PC-9 (cell line): ENCODE data around the gene CLEC16A. TPM values are rescaled to one million over a fixed set of nuclear protein-coding genes. Genes with fewer than 3 reads are reported as not detected.

ENCODE experiments used
- BruUV-seq: library from RNA; stranded (reverse); fragments of 400-500 nt; replicated peaks from 2 replicates; lab custom pipeline; 2021; lab: Mats Ljungman, UMichigan
- CTCF ChIA-PET: fragments of 300-600 bp; sonication (Branson Sonifier 250); formaldehyde crosslinking; loops from one replicate; lab custom pipeline; 2022; ENCODE audit warnings: antibody characterized with exemption; lab: Charles Lee
- POLR2A ChIA-PET: fragments of 300-600 bp; sonication (Branson Sonifier 250); formaldehyde crosslinking; loops from one replicate; lab custom pipeline; 2022; ENCODE audit warnings: antibody characterized with exemption; ENCODE audit not compliant: unreplicated experiment; lab: Charles Lee
- DNase-seq, 2 experiments: peaks; one replicate each; pipeline versions ENCODE4 v3.0.0 to v3.0.0-alpha.2; 2015 to 2022; ENCODE audit warnings: mixed read lengths in 1 of 2
- H2AFZ ChIP-seq: fragments of 200-600 bp; sonication (generic); 2 replicates; pipeline ENCODE4 v1.8.1; 2017; ENCODE audit warnings: antibody characterized with exemption
- H3F3A ChIP-seq: fragments of 200-600 bp; sonication (generic); 2 replicates; pipeline ENCODE4 v1.8.1; 2017; ENCODE audit warnings: antibody characterized with exemption, mild to moderate bottlenecking, low read depth; ENCODE audit not compliant: insufficient read depth
- H3K27ac ChIP-seq: fragments of 200-600 bp; sonication (generic); 2 replicates; pipeline ENCODE4 v1.6.1; 2016; ENCODE audit warnings: mixed run types
- H3K27me3 ChIP-seq: fragments of 200-600 bp; sonication (generic); 2 replicates; pipeline ENCODE4 v1.6.1; 2016; ENCODE audit warnings: low read depth, mixed run types; ENCODE audit not compliant: insufficient read depth
- H3K36me3 ChIP-seq: fragments of 200-600 bp; sonication (generic); 2 replicates; pipeline ENCODE4 v1.6.1; 2016; ENCODE audit warnings: low read depth, mixed run types
- H3K4me1 ChIP-seq: fragments of 200-600 bp; sonication (generic); replicated peaks from 2 replicates; pipeline ENCODE4 v1.6.1; 2016; ENCODE audit warnings: mixed run types; ENCODE audit not compliant: insufficient read depth
- H3K4me2 ChIP-seq: fragments of 200-600 bp; sonication (generic); 2 replicates; pipeline ENCODE4 v1.6.1; 2017; ENCODE audit warnings: mixed run types
- H3K4me3 ChIP-seq: fragments of 200-600 bp; sonication (generic); 2 replicates; pipeline ENCODE4 v1.6.1; 2016; ENCODE audit warnings: mixed run types
- H3K79me2 ChIP-seq: fragments of 200-600 bp; sonication (generic); 2 replicates; pipeline ENCODE4 v1.6.1; 2017; ENCODE audit warnings: low read depth, mixed run types
- H3K9me2 ChIP-seq: fragments of 200-600 bp; sonication (generic); 2 replicates; pipeline ENCODE4 v1.8.1; 2017; ENCODE audit warnings: mild to moderate bottlenecking; ENCODE audit not compliant: insufficient read depth
- H3K9me3 ChIP-seq: fragments of 200-600 bp; sonication (generic); 2 replicates; pipeline ENCODE4 v1.8.1; 2016; ENCODE audit warnings: low read depth; ENCODE audit not compliant: insufficient read depth
- H4K20me1 ChIP-seq: fragments of 200-600 bp; sonication (generic); 2 replicates; pipeline ENCODE4 v1.8.1; 2017; ENCODE audit not compliant: insufficient read depth
- CTCF ChIP-seq: fragments of 200-600 bp; sonication (generic); conservative IDR thresholded peaks from 2 replicates; pipeline ENCODE4 v1.6.1; 2017; ENCODE audit warnings: mixed run types, antibody characterized with exemption, mild to moderate bottlenecking, moderate library complexity
- EZH2 ChIP-seq: fragments of 200-600 bp; sonication (generic); IDR thresholded peaks from 2 replicates; pipeline ENCODE4 v1.8.0; 2017; ENCODE audit warnings: antibody characterized with exemption, low read depth
- intact Hi-C: fragments of 100-400 bp; cut with micrococcal nuclease; formaldehyde crosslinking; loops from one replicate; pipeline ENCODE4 v1.10.0; 2022; ENCODE audit not compliant: unreplicated experiment
- total RNA-seq: library from RNA; stranded (reverse); gene quantifications from 2 replicates; pipeline ENCODE4 v1.2.3, GENCODE V29; 2021

Gene CLEC16A
- total RNA-seq, 1 experiment from 2014 or later: 34.9 TPM

DNA sequence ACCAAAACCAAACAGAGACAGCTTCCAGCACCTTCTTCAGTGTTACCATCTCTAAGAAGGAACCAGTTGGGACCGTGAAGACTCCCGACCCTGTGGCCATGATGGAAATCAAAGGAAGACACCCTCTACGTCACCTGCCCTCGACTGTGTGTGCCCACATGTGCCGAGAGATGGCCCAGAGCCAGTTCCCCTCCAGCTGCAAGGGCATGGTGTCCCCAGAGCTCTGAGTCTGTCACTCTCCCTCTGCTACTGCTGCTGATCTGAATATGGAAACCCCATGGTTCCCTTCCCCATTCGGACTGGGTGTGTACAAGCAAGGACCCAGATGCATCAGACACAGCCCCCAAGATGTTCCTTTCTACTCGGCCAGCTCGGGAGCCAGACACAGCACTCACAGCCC, 235.2 kb downstream of the CLEC16A start:
- Histone ChIP-seq H3K4me2 (no peak overlapping the region), H3K79me2 (no peaks in the 10 kb centered on the region), H3K27me3 (no peaks in the 10 kb centered on the region), H3K4me3 (no peak overlapping the region), H3F3A (no peaks in the 10 kb centered on the region), H3K36me3 (no peaks in the 10 kb centered on the region), H3K9me3 (no peaks in the 10 kb centered on the region), H3K4me1 (no peaks in the 10 kb centered on the region), H2AFZ (no peak overlapping the region), H3K27ac (no peak overlapping the region), H4K20me1 (no peaks in the 10 kb centered on the region), H3K9me2 (no peaks in the 10 kb centered on the region)
- no peak for DNase-seq
- intact Hi-C loops: no loop called here
- BruUV-seq: no TSS peak
- ChIA-PET POLR2A (no interaction called here), CTCF (no interaction called here)
- TF ChIP-seq EZH2 (no peak), CTCF (no peak)

DNA sequence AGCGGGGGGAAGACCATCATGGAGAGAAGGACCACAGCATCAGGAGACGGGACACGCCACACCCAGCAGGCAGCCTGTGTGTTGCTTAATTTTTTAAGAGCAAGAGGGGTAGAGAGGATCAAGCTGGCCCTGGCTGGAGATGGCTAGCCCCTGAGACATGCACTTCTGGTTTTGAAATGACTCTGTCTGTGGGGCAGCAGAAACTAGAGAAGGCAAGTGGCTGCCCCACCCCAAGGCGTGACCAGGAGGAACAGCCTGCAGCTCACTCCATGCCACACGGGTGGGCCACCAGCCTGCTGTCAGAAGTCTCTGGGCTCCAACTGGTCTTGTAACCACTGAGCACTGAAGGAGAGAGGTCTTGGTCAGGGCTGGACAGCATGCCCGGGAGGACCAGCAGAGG, 236.1 kb downstream of the CLEC16A start:
- DNase-seq: no peak
- Histone ChIP-seq H3K9me2 (no peaks in the 10 kb centered on the region), H3F3A (no peaks in the 10 kb centered on the region), H3K4me2 (no peak overlapping the region), H3K27me3 (no peaks in the 10 kb centered on the region), H3K4me1 (no peaks in the 10 kb centered on the region), H3K36me3 (no peaks in the 10 kb centered on the region), H2AFZ (no peak overlapping the region), H4K20me1 (no peaks in the 10 kb centered on the region), H3K79me2 (no peaks in the 10 kb centered on the region), H3K9me3 (no peaks in the 10 kb centered on the region), H3K4me3 (no peak overlapping the region), H3K27ac (no peak overlapping the region)
- ChIA-PET CTCF (no interaction called here), POLR2A (no interaction called here)
- TF ChIP-seq CTCF (no peak), EZH2 (no peak)
- intact Hi-C loops: no loop called here
- BruUV-seq: no TSS peak

DNA sequence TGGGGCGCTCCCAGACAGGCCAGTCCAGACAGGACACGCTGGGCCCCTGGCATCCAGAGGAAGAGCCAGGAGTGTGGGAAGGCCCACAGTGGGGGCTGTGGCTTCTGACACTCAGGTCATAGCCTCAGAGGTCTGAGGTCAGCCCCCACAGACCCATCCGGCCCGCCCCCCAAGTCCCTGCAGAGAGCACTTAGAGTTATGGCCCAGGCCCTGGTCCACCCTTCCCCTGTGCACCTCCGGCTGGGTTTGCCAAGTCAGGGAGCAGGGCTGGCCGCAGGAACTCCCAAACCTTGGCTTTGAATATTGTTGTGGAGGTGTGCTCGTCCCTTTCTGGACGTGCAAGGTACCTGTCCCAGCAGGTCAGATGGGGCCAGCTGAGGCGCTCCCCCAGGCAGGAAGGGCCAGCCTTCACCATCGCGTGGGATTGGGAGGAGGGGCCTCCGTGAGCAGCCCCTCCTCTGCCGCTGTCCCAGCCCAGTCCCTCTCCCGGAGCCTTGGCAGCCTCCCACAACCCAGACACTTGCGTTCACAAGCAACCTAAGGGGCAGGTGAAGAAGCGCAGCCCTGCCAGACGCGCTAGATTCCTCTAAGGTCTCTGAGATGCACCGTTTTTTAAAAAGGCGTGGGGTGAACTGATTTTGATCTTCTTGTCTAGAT, 237.0 kb downstream of the CLEC16A start:
- no peaks in the 10 kb centered on the region for H3K4me1 ChIP-seq
- intact Hi-C loops: no loop called here
- ChIA-PET CTCF (interaction anchor here (1.1 kb wide), 1 partner anchor 91 kb away, joined by 3 read pairs; no protein-coding TSS in a partner anchor), POLR2A (interaction anchor here (0.6 kb wide), 1 partner anchor 239 kb away, joined by 5 read pairs; the partner anchor contains the start of gene DEXI)
- H2AFZ ChIP-seq: no peak overlapping the region
- no peak for DNase-seq
- BruUV-seq: no TSS peak
- no peaks in the 10 kb centered on the region for H3K9me3 ChIP-seq
- no peak overlapping the region for H3K4me3 ChIP-seq
- H3K4me2 ChIP-seq: no peak overlapping the region
- H3K9me2 ChIP-seq: no peaks in the 10 kb centered on the region
- no peaks in the 10 kb centered on the region for H3K27me3 ChIP-seq
- H4K20me1 ChIP-seq: no peaks in the 10 kb centered on the region
- no peaks in the 10 kb centered on the region for H3K79me2 ChIP-seq
- no peaks in the 10 kb centered on the region for H3F3A ChIP-seq
- H3K36me3 ChIP-seq: no peaks in the 10 kb centered on the region
- TF ChIP-seq CTCF (no peak), EZH2 (no peak)
- no peak overlapping the region for H3K27ac ChIP-seq
